Muscle layer of colon (tissue), 2 donors: Measurements from ENCODE around the gene CENPH.
A peak's percentile ranks its signal among the peaks of the same experiment; 100 is the strongest.
"Not testable (repeated sequence)": the region's sequence is repeated elsewhere in the genome, so short reads cannot be mapped to it uniquely, and the experiment has no call there.

Experiments
- H3K27ac ChIP-seq: one replicate; pipeline ENCODE4 v1.7.0; 2013; ENCODE audit warnings: low read depth, mild to moderate bottlenecking, low read length, moderate library complexity
- H3K27me3 ChIP-seq, 2 donors: one replicate each; pipeline ENCODE4 v1.7.0; 2013; ENCODE audit warnings: low read length in 2 of 2, mild to moderate bottlenecking in 2 of 2; ENCODE audit not compliant: insufficient read depth in 2 of 2, control insufficient read depth in 1 of 2
- H3K36me3 ChIP-seq: one replicate; pipeline ENCODE4 v1.7.0; 2013; ENCODE audit warnings: mild to moderate bottlenecking, low read length; ENCODE audit not compliant: insufficient read depth
- H3K4me1 ChIP-seq: one replicate; pipeline ENCODE4 v1.7.0; 2013; ENCODE audit warnings: mild to moderate bottlenecking, low read length; ENCODE audit not compliant: insufficient read depth
- H3K4me3 ChIP-seq, 2 donors: one replicate each; pipeline ENCODE4 v1.7.0; 2013; ENCODE audit warnings: low read length in 2 of 2, low read depth in 1 of 2, mild to moderate bottlenecking in 1 of 2, moderate library complexity in 1 of 2
- H3K9ac ChIP-seq: one replicate; pipeline ENCODE4 v1.7.0; 2013; ENCODE audit warnings: low read length
- H3K9me3 ChIP-seq: one replicate; pipeline ENCODE4 v1.7.0; 2013; ENCODE audit warnings: mild to moderate bottlenecking, low read length
- donor health status: abdominal sarcoma.
- donor health status: Adenocarcinoma of cecum.

CENPH gene, protein sequence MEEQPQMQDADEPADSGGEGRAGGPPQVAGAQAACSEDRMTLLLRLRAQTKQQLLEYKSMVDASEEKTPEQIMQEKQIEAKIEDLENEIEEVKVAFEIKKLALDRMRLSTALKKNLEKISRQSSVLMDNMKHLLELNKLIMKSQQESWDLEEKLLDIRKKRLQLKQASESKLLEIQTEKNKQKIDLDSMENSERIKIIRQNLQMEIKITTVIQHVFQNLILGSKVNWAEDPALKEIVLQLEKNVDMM

DNA sequence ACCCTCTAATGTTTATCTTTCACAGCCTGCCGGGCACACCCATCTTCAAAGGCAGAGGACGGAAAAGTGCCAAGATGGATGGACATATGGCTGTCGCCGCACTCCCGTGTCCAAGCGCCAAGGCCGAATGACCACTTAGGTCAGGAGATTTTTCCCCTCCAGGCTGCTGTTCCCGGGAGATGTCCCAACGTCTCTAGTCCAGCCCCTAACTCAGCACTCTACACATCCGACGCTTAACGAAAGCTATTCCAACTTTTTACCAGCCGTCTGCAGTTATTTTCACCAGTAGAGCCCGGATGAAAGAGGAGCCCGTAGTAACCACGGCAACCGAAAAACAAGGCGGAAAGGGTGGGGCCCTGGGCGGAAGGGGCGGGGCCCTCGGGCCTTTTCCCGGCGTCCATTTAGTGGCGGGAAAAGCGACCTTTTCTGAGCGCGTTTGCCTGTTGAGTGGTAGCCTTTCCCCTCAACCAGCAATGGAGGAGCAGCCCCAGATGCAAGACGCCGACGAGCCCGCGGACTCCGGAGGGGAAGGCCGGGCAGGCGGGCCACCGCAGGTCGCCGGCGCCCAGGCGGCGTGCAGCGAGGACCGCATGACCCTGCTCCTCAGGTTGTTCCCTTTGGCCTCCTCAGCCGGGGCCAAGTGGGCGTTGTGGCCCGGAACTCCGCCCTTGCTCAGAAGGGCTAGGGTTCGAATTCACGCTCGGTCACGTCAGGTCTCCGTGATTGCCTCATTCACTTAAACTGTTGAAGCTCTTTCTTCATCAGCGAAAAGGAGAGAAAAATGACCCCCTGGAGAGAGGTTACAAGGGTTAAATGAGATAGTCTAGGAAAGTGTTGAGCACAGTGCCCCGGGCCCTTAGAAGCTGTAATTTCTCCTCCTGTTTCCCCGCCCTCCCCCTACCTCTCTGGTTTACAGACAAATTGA, at the start of gene CENPH:
CENPH (plus strand) TSS at position 422 of the 925 bp plus-strand sequence; CDS start at position 474, 52 bp downstream.
- Histone ChIP-seq H3K27me3 (no peaks in the 10 kb centered on the region), H3K4me3 (peak within 1 kb of the TSS; percentile 67 to 79), H3K4me1 (peaks cover 10% of the 10 kb centered on the region), H3K27ac (peak within 1 kb of the TSS; percentile 72), H3K9ac (peak within 1 kb of the TSS; percentile 7), H3K9me3 (no peaks in the 10 kb centered on the region), H3K36me3 (no peaks in the 10 kb centered on the region)

DNA sequence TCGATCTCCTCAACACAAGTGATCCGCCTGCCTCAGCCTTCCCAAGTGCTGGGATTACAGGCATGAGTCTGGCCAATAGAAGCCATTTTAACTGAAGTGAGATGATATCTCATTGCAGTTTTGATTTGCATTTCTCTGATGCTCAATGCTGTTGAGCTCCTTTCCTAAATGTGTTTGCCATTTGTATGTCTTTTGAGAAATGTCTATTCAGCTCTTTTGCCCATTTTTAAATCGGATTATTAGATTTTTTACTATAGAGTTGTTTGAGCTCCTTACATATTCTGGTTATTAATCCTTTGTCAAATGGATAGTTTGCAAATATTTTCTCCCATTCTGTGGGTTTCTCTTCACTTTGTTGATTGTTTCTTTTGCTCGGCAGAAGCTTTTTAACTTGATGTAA, 49.1 kb upstream of the CENPH start:
- H3K36me3 ChIP-seq, H3K4me1 ChIP-seq, H3K27me3 ChIP-seq, H3K27ac ChIP-seq, H3K4me3 ChIP-seq, H3K9me3 ChIP-seq, H3K9ac ChIP-seq: not testable (repeated sequence)

DNA sequence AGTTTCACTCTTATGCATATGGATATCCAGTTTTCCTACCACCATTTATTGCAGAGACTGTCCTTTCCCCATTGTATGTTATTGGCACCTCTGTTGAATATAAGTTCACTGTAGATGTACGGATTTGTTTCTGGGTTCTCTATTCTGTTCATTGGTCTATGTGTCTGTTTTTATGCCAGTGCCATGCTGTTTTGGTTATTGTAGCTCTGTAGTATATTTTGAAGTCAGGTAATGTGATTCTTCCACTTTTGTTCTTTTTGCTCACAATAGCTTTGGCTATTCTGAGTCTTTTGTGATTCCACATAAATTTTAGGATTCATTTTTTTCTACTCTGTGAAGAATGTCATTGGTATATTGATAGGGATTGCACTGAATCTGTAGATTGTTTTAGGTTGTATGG, 48.6 kb upstream of the CENPH start:
- Histone ChIP-seq H3K4me1 (no peaks in the 10 kb centered on the region), H3K36me3 (no peaks in the 10 kb centered on the region), H3K27ac (no peak overlapping the region), H3K9me3 (no peaks in the 10 kb centered on the region), H3K27me3 (no peaks in the 10 kb centered on the region), H3K9ac (no peak overlapping the region), H3K4me3 (no peak overlapping the region)

DNA sequence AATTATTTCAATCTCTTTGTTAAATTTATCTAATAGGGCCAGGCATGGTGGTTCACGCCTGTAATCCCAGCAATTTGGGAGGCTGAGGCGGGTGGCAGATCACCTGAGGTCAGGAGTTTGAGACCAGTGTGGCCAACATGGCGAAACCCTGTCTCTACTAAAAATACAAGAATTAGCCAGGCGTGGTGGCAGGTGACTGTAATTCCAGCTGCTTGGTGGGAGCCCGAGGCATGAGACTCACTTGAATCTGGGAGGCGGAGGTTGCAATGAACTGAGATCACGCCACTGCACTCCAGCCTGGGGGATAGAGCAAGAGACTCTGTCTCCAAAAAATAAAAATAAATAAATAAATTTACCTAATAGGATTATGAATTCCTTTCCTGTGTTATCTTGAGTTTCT, 40.8 kb upstream of the CENPH start:
- H3K4me3 ChIP-seq, H3K4me1 ChIP-seq, H3K9me3 ChIP-seq, H3K9ac ChIP-seq, H3K27me3 ChIP-seq, H3K27ac ChIP-seq, H3K36me3 ChIP-seq: not testable (repeated sequence)

DNA sequence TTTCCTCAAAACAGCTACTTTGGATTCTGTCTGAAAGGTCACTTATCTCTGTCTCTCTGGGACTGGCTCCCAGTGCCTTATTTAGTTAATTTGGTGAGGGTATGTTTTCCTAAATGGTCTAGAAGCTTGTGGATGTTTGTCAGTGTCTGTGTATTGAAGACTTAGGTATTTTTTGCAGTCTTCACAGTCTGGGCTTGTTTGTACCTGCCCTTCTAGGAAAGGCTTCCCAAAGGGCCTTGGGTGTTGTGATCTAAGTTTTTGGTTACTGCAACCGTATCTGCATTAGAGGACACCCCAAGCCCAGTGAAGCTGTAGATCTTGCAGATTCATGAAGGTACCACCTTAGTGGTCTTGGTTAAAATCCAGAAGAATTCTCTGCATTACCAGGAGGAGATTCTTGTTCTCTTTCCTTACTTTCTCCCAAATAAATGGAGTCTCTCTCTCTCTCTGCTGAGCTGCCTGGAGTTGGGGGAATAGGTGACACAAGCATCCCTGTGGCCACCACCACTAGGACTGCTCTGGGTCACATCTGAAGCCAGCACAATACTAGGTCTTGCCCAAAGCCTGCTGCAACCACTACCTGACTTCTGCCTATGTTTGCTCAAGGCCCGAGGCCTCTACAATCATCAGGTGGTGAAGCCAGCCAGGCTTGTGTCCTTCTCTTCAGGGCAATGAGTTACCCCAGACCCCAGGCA, 40.3 kb upstream of the CENPH start:
- no peak overlapping the region for H3K4me3 ChIP-seq
- no peak overlapping the region for H3K27ac ChIP-seq
- no peak overlapping the region for H3K9ac ChIP-seq
- no peaks in the 10 kb centered on the region for H3K4me1 ChIP-seq
- H3K9me3 ChIP-seq = no peaks in the 10 kb centered on the region
- no peaks in the 10 kb centered on the region for H3K27me3 ChIP-seq
- no peaks in the 10 kb centered on the region for H3K36me3 ChIP-seq

DNA sequence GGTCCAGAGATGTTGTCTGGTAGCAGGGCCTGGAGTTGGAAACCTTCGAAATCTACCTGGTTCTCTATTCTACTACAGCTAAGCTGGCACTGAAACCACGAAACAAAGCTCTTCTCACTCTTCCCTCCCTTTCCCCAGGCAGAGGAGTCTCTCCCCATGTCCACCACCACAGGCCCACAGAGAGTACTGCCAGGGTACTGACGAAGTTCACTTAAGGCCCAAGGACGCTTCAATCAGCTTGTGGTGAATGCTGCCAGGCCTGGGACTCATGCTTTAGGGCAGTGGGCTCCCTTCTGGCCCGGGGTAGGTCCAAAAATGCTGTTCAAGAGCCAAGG, 39.7 kb upstream of the CENPH start:
- no peak overlapping the region for H3K4me3 ChIP-seq
- no peaks in the 10 kb centered on the region for H3K4me1 ChIP-seq
- H3K27ac ChIP-seq = no peak overlapping the region
- no peaks in the 10 kb centered on the region for H3K36me3 ChIP-seq
- no peak overlapping the region for H3K9ac ChIP-seq
- H3K27me3 ChIP-seq = no peaks in the 10 kb centered on the region
- no peaks in the 10 kb centered on the region for H3K9me3 ChIP-seq

DNA sequence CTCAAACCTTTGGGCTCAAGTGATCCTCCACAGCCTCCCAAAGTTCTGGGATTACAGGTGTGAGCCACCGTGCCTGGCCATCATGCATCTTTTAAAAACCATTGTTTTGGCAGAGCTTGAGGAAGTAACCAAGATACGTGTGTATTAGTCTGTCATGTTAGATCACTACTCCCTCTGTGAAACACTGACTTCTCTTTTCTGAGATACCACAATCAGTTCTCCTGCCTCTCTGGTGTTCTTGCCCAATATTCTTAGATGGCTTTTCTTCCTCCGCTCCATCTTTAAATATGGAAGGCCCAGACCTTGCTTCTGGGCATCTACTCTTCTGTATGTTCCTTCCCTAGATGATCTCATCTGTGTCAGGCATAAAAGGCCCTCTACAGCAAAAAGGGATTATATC, 36.7 kb upstream of the CENPH start:
- no peak overlapping the region for H3K9ac ChIP-seq
- no peaks in the 10 kb centered on the region for H3K4me1 ChIP-seq
- H3K36me3 ChIP-seq = no peaks in the 10 kb centered on the region

DNA sequence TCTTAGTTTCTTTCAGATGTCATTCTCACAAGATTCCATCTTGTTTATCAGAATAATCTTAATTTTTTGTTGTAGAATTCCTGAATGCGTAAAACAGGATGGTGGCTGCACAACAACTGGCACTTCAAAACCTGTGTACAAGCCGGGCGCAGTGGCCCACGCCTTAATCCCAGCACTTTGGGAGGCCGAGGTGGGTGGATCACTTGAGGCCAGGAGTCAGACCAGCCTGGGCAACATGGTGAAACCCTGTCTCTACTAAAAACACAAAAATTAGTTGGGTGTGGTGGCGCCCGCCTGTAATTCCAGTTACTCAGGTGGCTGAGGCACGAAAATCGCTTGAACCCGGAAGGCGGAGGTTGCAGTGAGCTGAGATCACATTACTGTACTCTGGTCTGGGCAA, 32.9 kb upstream of the CENPH start:
- no peak overlapping the region for H3K27ac ChIP-seq
- no peaks in the 10 kb centered on the region for H3K9me3 ChIP-seq
- no peak overlapping the region for H3K9ac ChIP-seq
- H3K4me1 ChIP-seq = no peaks in the 10 kb centered on the region
- no peaks in the 10 kb centered on the region for H3K36me3 ChIP-seq
- H3K27me3 ChIP-seq = no peaks in the 10 kb centered on the region
- H3K4me3 ChIP-seq = no peak overlapping the region

More for the DNA sequence above, 36.7 kb upstream of the CENPH start:
- no peak overlapping the region for H3K4me3 ChIP-seq
- no peaks in the 10 kb centered on the region for H3K27me3 ChIP-seq
- no peaks in the 10 kb centered on the region for H3K9me3 ChIP-seq
- H3K27ac ChIP-seq = no peak overlapping the region

DNA sequence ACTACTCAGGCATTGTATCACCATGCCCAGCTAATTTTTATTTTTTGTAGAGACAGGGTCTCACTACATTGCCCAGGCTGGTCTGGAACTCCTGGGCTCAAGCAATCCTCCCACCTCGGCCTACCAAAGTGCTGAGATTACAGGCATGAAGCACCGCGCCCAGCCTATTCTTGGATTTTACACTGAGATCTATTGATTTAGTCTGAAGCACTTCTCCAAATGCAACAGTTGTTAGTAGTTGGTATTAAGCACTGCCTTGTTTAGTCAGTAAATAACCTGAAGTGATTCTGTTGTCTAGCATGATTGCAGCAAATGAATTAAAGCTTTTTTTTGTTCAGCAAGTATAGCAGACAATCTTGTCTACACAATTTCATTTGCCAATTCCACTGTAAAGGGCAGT, 31.3 kb upstream of the CENPH start:
- Histone ChIP-seq H3K9ac (no peak overlapping the region), H3K36me3 (no peaks in the 10 kb centered on the region), H3K27ac (no peak overlapping the region), H3K27me3 (no peaks in the 10 kb centered on the region), H3K9me3 (no peaks in the 10 kb centered on the region), H3K4me1 (no peaks in the 10 kb centered on the region), H3K4me3 (no peak overlapping the region)

DNA sequence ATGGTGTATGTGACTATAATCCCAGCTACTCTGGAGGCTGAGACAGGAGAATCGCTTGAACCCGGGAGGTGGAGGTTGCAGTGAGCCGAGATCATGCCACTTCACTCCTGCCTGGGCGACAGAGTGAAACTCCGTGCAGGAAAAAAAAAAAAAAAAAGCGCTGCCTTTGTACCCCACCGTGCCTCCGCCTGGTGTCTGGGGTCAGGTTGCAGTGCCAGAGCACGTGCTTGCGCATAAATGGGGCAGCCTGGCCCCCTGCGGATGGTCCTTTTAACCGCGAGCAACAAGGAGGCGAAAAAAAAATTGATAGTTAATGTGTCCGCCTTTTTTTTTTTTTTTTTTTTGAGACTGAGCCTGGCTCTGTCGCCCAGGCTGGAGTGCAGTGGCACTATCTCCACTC, 28.7 kb upstream of the CENPH start:
- no peak overlapping the region for H3K9ac ChIP-seq
- no peaks in the 10 kb centered on the region for H3K27me3 ChIP-seq
- no peaks in the 10 kb centered on the region for H3K4me1 ChIP-seq
- H3K9me3 ChIP-seq = no peaks in the 10 kb centered on the region
- H3K36me3 ChIP-seq = no peaks in the 10 kb centered on the region
- H3K4me3 ChIP-seq = no peak overlapping the region
- no peak overlapping the region for H3K27ac ChIP-seq

DNA sequence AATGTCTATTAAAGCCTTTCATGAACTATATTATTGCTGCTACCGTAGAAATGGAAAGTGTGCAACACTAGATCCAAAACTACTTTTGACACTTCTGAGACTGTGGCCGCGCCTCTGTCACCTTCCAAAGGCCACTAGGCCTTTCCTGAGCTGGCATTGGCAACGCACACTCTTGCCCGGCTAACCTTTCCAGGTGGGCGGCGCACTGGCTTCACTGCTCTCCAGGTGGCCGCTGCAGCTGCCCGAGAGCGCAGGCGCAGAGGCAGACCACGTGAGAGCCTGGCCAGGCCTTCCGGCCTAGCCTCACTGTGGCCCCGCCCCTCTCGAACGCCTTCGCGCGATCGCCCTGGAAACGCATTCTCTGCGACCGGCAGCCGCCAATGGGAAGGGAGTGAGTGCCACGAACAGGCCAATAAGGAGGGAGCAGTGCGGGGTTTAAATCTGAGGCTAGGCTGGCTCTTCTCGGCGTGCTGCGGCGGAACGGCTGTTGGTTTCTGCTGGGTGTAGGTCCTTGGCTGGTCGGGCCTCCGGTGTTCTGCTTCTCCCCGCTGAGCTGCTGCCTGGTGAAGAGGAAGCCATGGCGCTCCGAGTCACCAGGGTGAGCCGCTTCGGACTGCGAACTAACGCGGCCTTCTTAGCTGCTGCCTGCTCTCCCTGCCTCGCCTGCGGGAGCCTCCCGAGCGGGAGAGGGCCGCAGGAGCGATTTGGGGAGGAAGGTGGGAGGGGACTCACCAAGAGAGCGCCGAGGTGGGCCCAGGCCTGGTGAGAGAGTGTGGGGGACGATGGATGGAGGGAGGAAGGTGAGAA, 22.5 kb upstream of the CENPH start, which contains the start of gene CCNB1:
CCNB1 (plus strand) TSS at position 465 of the 807 bp plus-strand sequence; CDS start at position 578, 113 bp downstream.
- Histone ChIP-seq H3K4me3 (peak within 1 kb of the TSS; percentile 44 to 84), H3K27me3 (no peaks in the 10 kb centered on the region), H3K9ac (peak within 1 kb of the TSS; percentile 27), H3K9me3 (no peaks in the 10 kb centered on the region), H3K27ac (no peak within 1 kb of the TSS), H3K4me1 (peaks cover 8% of the 10 kb centered on the region), H3K36me3 (no peaks in the 10 kb centered on the region)
